ENCODE data around the gene GARS1.
"Not testable (repeated sequence)": the region's sequence is repeated elsewhere in the genome, so short reads cannot be mapped to it uniquely, and the experiment has no call there.

The GARS1 gene

GRCh38 chr7:30594540-30595435 is at the start of gene GARS1:
Gene GARS1, plus strand, starts transcription at chr7:30594878. Its CDS starts 44 bp downstream, at chr7:30594922.
- peak; percentile 83 for DNase-seq

GRCh38 chr7:30545791-30546555 is 48.7 kb upstream of the GARS1 start:
- no peak for DNase-seq

- no peak for DNase-seq
Measured at GRCh38 chr7:30546596-30546995, 48.1 kb upstream of the GARS1 start.

- DNase-seq = peak; percentile 45
Measured at GRCh38 chr7:30548845-30549244, 45.8 kb upstream of the GARS1 start.

GRCh38 chr7:30549931-30550493 is 44.7 kb upstream of the GARS1 start:
- DNase-seq = no peak

GRCh38 chr7:30552330-30552729 is 42.3 kb upstream of the GARS1 start:
- no peak for DNase-seq

- no peak for DNase-seq
Measured at GRCh38 chr7:30553141-30553540, 41.5 kb upstream of the GARS1 start.

GRCh38 chr7:30553546-30553945 is 41.1 kb upstream of the GARS1 start:
- DNase-seq = no peak

- no peak for DNase-seq
Measured at GRCh38 chr7:30555525-30555924, 39.2 kb upstream of the GARS1 start.

- peak; percentile 22 for DNase-seq
Measured at GRCh38 chr7:30556840-30557239, 37.8 kb upstream of the GARS1 start.

GRCh38 chr7:30557245-30557644 is 37.4 kb upstream of the GARS1 start:
- no peak for DNase-seq

- DNase-seq = no peak
Measured at GRCh38 chr7:30559611-30560010, 35.1 kb upstream of the GARS1 start.

GRCh38 chr7:30561389-30561788 is 33.3 kb upstream of the GARS1 start:
- no peak for DNase-seq

GRCh38 chr7:30562498-30562897 is 32.2 kb upstream of the GARS1 start:
- no peak for DNase-seq

GRCh38 chr7:30562909-30563308 is 31.8 kb upstream of the GARS1 start:
- DNase-seq = no peak

GRCh38 chr7:30563326-30563942 is 31.2 kb upstream of the GARS1 start:
- no peak for DNase-seq

GRCh38 chr7:30564243-30564892 is 30.3 kb upstream of the GARS1 start:
- peak; percentile 66 for DNase-seq

GRCh38 chr7:30566596-30566995 is 28.1 kb upstream of the GARS1 start:
- DNase-seq = no peak

- no peak for DNase-seq
Measured at GRCh38 chr7:30567081-30567480, 27.6 kb upstream of the GARS1 start.

GRCh38 chr7:30570238-30570637 is 24.4 kb upstream of the GARS1 start:
- not testable (repeated sequence) for DNase-seq

GRCh38 chr7:30572212-30572841 is 22.4 kb upstream of the GARS1 start:
- no peak for DNase-seq

GRCh38 chr7:30575910-30576309 is 18.8 kb upstream of the GARS1 start:
- DNase-seq = no peak
